GM20000 (cell line): Measurements from ENCODE around the gene BICC1.

Experiments
- DNase-seq: peaks from one replicate; pipeline ENCODE4 v3.0.0; 2012; ENCODE audit warnings: low spot score
- TF ChIP-seq, protein P1 (sequence below): IDR thresholded peaks from 2 replicates; pipeline ENCODE4 v1.5.1; 2012; ENCODE audit warnings: mild to moderate bottlenecking, control low read depth; ENCODE audit errors: extremely low read depth, missing control alignments

Gene BICC1

DNA sequence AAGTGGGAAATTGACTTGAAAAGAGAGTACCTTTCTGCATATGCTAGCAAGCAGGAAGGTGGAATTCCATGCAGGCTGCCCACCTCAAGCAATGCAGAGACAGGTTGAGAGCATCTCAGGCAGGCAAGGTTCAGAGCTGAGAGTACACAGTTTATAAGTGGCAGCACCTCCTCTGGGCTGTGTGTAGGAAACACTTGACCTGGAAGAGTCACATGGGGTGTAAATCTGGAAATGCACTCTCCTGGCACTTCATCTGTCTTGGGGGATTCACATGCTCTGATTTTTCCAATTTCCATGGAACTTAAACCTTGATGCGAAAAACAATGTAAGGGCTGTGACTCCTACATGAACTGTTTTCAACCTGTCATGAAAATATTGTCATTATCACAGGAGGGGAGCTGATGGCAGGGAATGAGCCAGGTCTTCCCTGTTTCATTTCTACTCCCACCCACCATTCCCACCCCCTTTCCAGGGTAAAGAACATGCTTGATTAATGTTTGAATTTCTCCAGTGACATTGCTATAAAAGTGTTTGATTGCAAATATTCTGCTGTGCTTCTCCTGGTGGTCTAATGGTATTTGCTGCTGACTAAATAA is 328.3 kb downstream of the BICC1 start:
- TF ChIP-seq, protein P1, sequence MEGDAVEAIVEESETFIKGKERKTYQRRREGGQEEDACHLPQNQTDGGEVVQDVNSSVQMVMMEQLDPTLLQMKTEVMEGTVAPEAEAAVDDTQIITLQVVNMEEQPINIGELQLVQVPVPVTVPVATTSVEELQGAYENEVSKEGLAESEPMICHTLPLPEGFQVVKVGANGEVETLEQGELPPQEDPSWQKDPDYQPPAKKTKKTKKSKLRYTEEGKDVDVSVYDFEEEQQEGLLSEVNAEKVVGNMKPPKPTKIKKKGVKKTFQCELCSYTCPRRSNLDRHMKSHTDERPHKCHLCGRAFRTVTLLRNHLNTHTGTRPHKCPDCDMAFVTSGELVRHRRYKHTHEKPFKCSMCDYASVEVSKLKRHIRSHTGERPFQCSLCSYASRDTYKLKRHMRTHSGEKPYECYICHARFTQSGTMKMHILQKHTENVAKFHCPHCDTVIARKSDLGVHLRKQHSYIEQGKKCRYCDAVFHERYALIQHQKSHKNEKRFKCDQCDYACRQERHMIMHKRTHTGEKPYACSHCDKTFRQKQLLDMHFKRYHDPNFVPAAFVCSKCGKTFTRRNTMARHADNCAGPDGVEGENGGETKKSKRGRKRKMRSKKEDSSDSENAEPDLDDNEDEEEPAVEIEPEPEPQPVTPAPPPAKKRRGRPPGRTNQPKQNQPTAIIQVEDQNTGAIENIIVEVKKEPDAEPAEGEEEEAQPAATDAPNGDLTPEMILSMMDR: no peak
- DNase-seq: no peak

DNA sequence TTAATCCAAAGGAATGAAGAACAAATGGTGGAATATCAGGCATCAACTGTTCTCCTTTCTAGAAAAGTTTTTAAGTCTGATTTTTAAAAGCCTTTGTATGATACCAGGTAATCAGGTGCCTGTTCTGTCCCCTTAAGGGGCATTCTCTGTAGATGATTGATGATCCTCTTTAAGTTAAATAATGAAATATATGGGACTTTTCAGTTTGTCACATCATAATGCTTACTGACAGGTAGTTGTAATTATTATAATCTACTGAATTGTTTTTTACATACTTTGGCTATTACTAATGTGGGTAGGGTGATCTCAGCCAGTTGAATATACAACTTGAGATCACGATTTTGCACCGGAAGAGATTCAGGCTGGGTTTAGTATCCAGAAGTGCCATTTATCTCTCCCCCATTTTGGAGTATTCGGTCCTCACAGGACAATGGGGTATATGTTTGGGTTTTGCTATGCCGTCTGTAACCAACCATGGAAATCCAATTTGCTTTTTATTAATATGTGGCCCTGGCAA is 330.2 kb downstream of the BICC1 start:
- TF ChIP-seq, protein P1: no peak
- DNase-seq: no peak

- TF ChIP-seq, protein P1: no peak
Measured at GRCh38 chr10:58843760-58844159, 331.1 kb downstream of the BICC1 start.

GRCh38 chr10:58844680-58845079 is 332.0 kb downstream of the BICC1 start:
- DNase-seq: no peak
- TF ChIP-seq, protein P1: no peak

More at GRCh38 chr10:58843760-58844159, 331.1 kb downstream of the BICC1 start:
- no peak for DNase-seq

DNA sequence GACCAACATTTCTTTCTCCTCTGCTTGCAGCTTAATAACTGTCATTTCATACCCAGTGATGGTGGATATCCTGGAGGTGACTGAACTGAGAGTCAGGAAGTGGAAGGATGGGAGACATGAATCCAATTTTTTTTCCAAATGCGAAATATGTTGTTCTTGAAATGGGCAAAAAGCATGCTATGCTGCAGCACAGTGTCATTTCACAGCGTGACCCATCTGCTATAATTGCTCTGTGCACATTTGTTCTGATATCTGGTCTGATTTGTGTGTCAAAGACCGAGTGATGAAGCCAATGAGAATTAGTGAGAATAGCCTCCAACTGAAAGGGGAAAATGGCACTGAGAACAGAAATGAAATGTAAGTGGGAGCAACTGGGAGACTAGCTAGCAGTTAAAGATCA is 334.2 kb downstream of the BICC1 start:
- TF ChIP-seq, protein P1: no peak
- DNase-seq: no peak

DNA sequence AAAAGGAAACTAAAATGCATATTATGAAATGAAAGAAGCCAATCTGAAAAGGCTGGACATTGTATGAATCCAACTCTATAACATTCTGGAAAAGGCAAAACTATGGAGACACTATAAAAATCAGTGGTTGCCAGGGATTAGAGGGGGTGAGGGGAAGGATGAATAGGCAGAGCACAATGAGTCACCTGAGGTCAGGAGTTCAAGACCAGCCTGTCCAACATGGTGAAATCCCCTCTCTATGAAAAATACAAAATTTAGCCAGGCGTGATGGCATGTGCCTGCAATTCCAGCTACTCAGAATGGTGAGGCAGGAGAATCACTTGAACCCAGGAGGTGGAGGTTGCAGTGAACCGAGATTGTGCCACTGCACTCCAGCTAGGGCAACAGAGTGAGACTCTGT is 338.9 kb downstream of the BICC1 start:
- DNase-seq: no peak
- TF ChIP-seq, protein P1: no peak

DNA sequence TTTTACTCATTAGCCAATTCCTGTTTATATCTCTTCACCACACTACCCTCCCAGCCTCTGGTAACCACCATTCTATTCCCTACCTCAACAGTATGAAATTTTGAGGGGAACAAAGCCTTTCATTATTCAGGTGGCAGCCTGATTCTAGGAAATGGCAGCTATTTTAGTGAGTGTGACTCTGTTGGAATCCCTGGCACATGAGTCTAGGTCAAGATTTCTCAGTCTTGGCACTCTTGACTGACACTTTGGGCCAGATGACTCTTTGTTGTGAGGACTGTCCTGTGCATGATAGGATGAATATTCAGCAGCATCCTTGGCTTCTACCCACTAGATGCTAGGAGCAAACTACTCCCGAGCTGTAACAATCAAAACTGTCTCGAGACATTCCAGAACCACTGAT is 341.0 kb downstream of the BICC1 start:
- DNase-seq: no peak
- TF ChIP-seq, protein P1: no peak
